Trophoblast cell (in vitro differentiated cells and primary cell): Measurements from ENCODE around the gene AGT. TPM values are rescaled to one million over a fixed set of nuclear protein-coding genes. Genes with fewer than 3 reads are reported as not detected.
A peak's percentile ranks its signal among the peaks of the same experiment; 100 is the strongest.

Experiments used
- DNase-seq, 2 donors: peaks; one replicate each; pipeline ENCODE4 v3.0.0-alpha.2; 2016
- H2AFZ ChIP-seq: 2 replicates; pipeline ENCODE4 v1.6.1; 2013; ENCODE audit warnings: low read length, moderate library complexity, mild to moderate bottlenecking; ENCODE audit not compliant: insufficient read depth, poor library complexity
- H2AK5ac ChIP-seq: 2 replicates; pipeline ENCODE4 v1.6.1; 2013; ENCODE audit warnings: mild to moderate bottlenecking, low read length
- H2BK120ac ChIP-seq: 2 replicates; pipeline ENCODE4 v1.6.1; 2013; ENCODE audit warnings: low read length, mild to moderate bottlenecking, moderate library complexity; ENCODE audit not compliant: insufficient read depth, poor library complexity
- H2BK12ac ChIP-seq: 2 replicates; pipeline ENCODE4 v1.6.1; 2013; ENCODE audit warnings: mild to moderate bottlenecking, low read length, moderate library complexity
- H2BK5ac ChIP-seq: 2 replicates; pipeline ENCODE4 v1.6.1; 2013; ENCODE audit warnings: low read length, low read depth, moderate library complexity, mild to moderate bottlenecking; ENCODE audit not compliant: poor library complexity
- H3K14ac ChIP-seq: 2 replicates; pipeline ENCODE4 v1.6.1; 2013; ENCODE audit warnings: mild to moderate bottlenecking, low read length
- H3K18ac ChIP-seq: 2 replicates; pipeline ENCODE4 v1.6.1; 2013; ENCODE audit warnings: mild to moderate bottlenecking, low read length
- H3K23ac ChIP-seq: 2 replicates; pipeline ENCODE4 v1.6.1; 2013; ENCODE audit warnings: low read length
- H3K27ac ChIP-seq: 2 replicates; pipeline ENCODE4 v1.5.1; 2013; ENCODE audit warnings: low read depth, mild to moderate bottlenecking, inconsistent platforms, low read length, moderate library complexity
- H3K27me3 ChIP-seq: 2 replicates; pipeline ENCODE4 v1.6.1; 2013; ENCODE audit warnings: inconsistent platforms, mild to moderate bottlenecking, low read length, moderate library complexity; ENCODE audit not compliant: insufficient read depth
- H3K36me3 ChIP-seq, 2 experiments: 1 replicate in 1 of 2; 2 replicates in 1 of 2; pipeline ENCODE4 v1.6.1; 2013; ENCODE audit warnings: low read length in 2 of 2, mild to moderate bottlenecking in 2 of 2, moderate library complexity in 1 of 2; ENCODE audit not compliant: insufficient read depth in 2 of 2, control insufficient read depth in 1 of 2
- H3K4ac ChIP-seq: 2 replicates; pipeline ENCODE4 v1.6.1; 2013; ENCODE audit warnings: low read depth, mild to moderate bottlenecking, low read length, moderate library complexity
- H3K4me1 ChIP-seq, 2 experiments: 1 replicate in 1 of 2; 2 replicates in 1 of 2; pipeline ENCODE4 v1.6.1; 2013; ENCODE audit warnings: low read length in 2 of 2, mild to moderate bottlenecking in 2 of 2, moderate library complexity in 1 of 2; ENCODE audit not compliant: insufficient read depth in 2 of 2, control insufficient read depth in 1 of 2
- H3K4me2 ChIP-seq: 2 replicates; pipeline ENCODE4 v1.6.1; 2013; ENCODE audit warnings: inconsistent platforms, mild to moderate bottlenecking, low read length, moderate library complexity
- H3K4me3 ChIP-seq: 2 replicates; pipeline ENCODE4 v1.5.1; 2013; ENCODE audit warnings: mild to moderate bottlenecking, low read depth, low read length, inconsistent platforms
- H3K79me1 ChIP-seq: one replicate; pipeline ENCODE4 v1.6.1; 2013; ENCODE audit warnings: low read length
- H3K79me2 ChIP-seq: 2 replicates; pipeline ENCODE4 v1.6.1; 2013; ENCODE audit warnings: low read length, mild to moderate bottlenecking; ENCODE audit not compliant: control insufficient read depth, insufficient read depth, poor library complexity
- H3K9ac ChIP-seq: 2 replicates; pipeline ENCODE4 v1.6.1; 2013; ENCODE audit warnings: mild to moderate bottlenecking, low read length
- H3K9me3 ChIP-seq: 2 replicates; pipeline ENCODE4 v1.6.1; 2013; ENCODE audit warnings: low read depth, mild to moderate bottlenecking, control low read depth, inconsistent platforms, low read length; ENCODE audit not compliant: insufficient read depth
- H4K12ac ChIP-seq: 2 replicates; pipeline ENCODE4 v1.6.1; 2013; ENCODE audit warnings: low read depth, mild to moderate bottlenecking, low read length, moderate library complexity
- H4K8ac ChIP-seq: 2 replicates; pipeline ENCODE4 v1.6.1; 2013; ENCODE audit warnings: low read depth, mild to moderate bottlenecking, low read length, moderate library complexity
- H4K91ac ChIP-seq: one replicate; pipeline ENCODE4 v1.6.1; 2013; ENCODE audit warnings: low read depth, mild to moderate bottlenecking, low read length, moderate library complexity
- WGBS: extraction: QIAGEN DNeasy Blood & Tissue Kit; methylation state at CpG from one replicate; pipeline ENCODE4 v1.1.7; 2013; ENCODE audit warnings: missing lambda C conversion rate; ENCODE audit not compliant: insufficient read length, insufficient coverage; ENCODE audit errors: extremely low coverage; 5-methylcytosine and 5-hydroxymethylcytosine counted together
- polyA plus RNA-seq: library from polyadenylated mRNA; stranded (reverse); fragments of 200-250 nt; gene quantifications from 2 replicates; pipeline ENCODE4 v1.2.3, GENCODE V29; 2013

The AGT gene
- polyA plus RNA-seq, result 0.12 and 0.22 TPM in 2 replicates

GRCh38 chr1:230713915-230714764, at the start of gene AGT:
TSS of gene AGT (minus strand) at chr1:230714122. CDS start at chr1:230710823, 3,299 bp downstream.
- H2BK120ac ChIP-seq, result no peak within 1 kb of the TSS
- no peaks in the 10 kb centered on the region for H3K79me1 ChIP-seq
- H4K91ac ChIP-seq, result no peak within 1 kb of the TSS
- no peak within 1 kb of the TSS for H3K14ac ChIP-seq
- no peak within 1 kb of the TSS for H4K12ac ChIP-seq
- no peak within 1 kb of the TSS for H3K18ac ChIP-seq
- H2AFZ ChIP-seq, result no peak within 1 kb of the TSS
- no peaks in the 10 kb centered on the region for H3K79me2 ChIP-seq
- H2AK5ac ChIP-seq, result no peak within 1 kb of the TSS
- no peaks in the 10 kb centered on the region for H3K27me3 ChIP-seq
- no peak within 1 kb of the TSS for H4K8ac ChIP-seq
- no peak within 1 kb of the TSS for H2BK5ac ChIP-seq
- H3K27ac ChIP-seq, result no peak within 1 kb of the TSS
- H3K4ac ChIP-seq, result no peak within 1 kb of the TSS
- no CpG with 5 or more reads among the region's 24 CpGs for WGBS
- no peak within 1 kb of the TSS for H2BK12ac ChIP-seq
- H3K23ac ChIP-seq, result no peak within 1 kb of the TSS
- DNase-seq, result no peak
- H3K4me3 ChIP-seq, result no peak within 1 kb of the TSS
- H3K4me2 ChIP-seq, result no peak within 1 kb of the TSS
- H3K9me3 ChIP-seq, result no peaks in the 10 kb centered on the region
- no peak within 1 kb of the TSS for H3K9ac ChIP-seq
- H3K36me3 ChIP-seq, result no peaks in the 10 kb centered on the region
- H3K4me1 ChIP-seq, result no peaks in the 10 kb centered on the region

GRCh38 chr1:230761443-230762167, 47.7 kb upstream of the AGT start:
- Histone ChIP-seq H3K18ac (no peak overlapping the region), H3K9me3 (peaks cover 1% of the 10 kb centered on the region), H2BK120ac (no peak overlapping the region), H2BK5ac (no peak overlapping the region), H3K79me1 (no peaks in the 10 kb centered on the region), H3K14ac (no peak overlapping the region), H3K9ac (no peak overlapping the region), H4K91ac (no peak overlapping the region), H3K27me3 (no peaks in the 10 kb centered on the region), H3K36me3 (no peaks in the 10 kb centered on the region), H3K79me2 (no peaks in the 10 kb centered on the region), H2AK5ac (no peak overlapping the region), H3K23ac (no peak overlapping the region), H3K4me1 (peaks cover 2 to 14% of the 10 kb centered on the region in 2 experiments), H3K4ac (no peak overlapping the region), H4K12ac (no peak overlapping the region), H3K4me2 (no peak overlapping the region), H2BK12ac (no peak overlapping the region), H2AFZ (no peak overlapping the region), H4K8ac (no peak overlapping the region), H3K27ac (no peak overlapping the region), H3K4me3 (no peak overlapping the region)
- no peak for DNase-seq
- no CpG with 5 or more reads among the region's 8 CpGs for WGBS

GRCh38 chr1:230760360-230760827, 46.5 kb upstream of the AGT start:
- DNase-seq, result peak in 1 of 2 donors; percentile 25
- Histone ChIP-seq H3K23ac (no peak overlapping the region), H3K4me3 (no peak overlapping the region), H3K27ac (no peak overlapping the region), H2BK5ac (no peak overlapping the region), H3K9me3 (peaks cover 1% of the 10 kb centered on the region), H3K9ac (no peak overlapping the region), H3K79me1 (no peaks in the 10 kb centered on the region), H2AFZ (no peak overlapping the region), H2BK120ac (no peak overlapping the region), H3K4me2 (no peak overlapping the region), H3K79me2 (no peaks in the 10 kb centered on the region), H4K12ac (no peak overlapping the region), H3K27me3 (no peaks in the 10 kb centered on the region), H3K18ac (no peak overlapping the region), H3K36me3 (no peaks in the 10 kb centered on the region), H3K4me1 (peaks cover 2 to 14% of the 10 kb centered on the region in 2 experiments), H4K91ac (no peak overlapping the region), H2BK12ac (no peak overlapping the region), H3K4ac (no peak overlapping the region), H4K8ac (no peak overlapping the region), H2AK5ac (no peak overlapping the region), H3K14ac (no peak overlapping the region)
- WGBS, result no CpG with 5 or more reads among the region's 7 CpGs

GRCh38 chr1:230759369-230760065, 45.6 kb upstream of the AGT start:
- no peak overlapping the region for H4K91ac ChIP-seq
- no peaks in the 10 kb centered on the region for H3K27me3 ChIP-seq
- H3K79me2 ChIP-seq, result no peaks in the 10 kb centered on the region
- no peak overlapping the region for H2AFZ ChIP-seq
- no peak overlapping the region for H3K18ac ChIP-seq
- no peak overlapping the region for H3K4me3 ChIP-seq
- H2BK12ac ChIP-seq, result no peak overlapping the region
- no peak overlapping the region for H2BK5ac ChIP-seq
- WGBS, result no CpG with 5 or more reads among the region's 7 CpGs
- no peak overlapping the region for H3K23ac ChIP-seq
- peaks cover 2 to 14% of the 10 kb centered on the region in 2 experiments for H3K4me1 ChIP-seq
- H4K8ac ChIP-seq, result no peak overlapping the region
- no peak overlapping the region for H4K12ac ChIP-seq
- H3K36me3 ChIP-seq, result no peaks in the 10 kb centered on the region
- H3K14ac ChIP-seq, result no peak overlapping the region
- H3K79me1 ChIP-seq, result no peaks in the 10 kb centered on the region
- no peak overlapping the region for H3K4ac ChIP-seq
- H3K4me2 ChIP-seq, result no peak overlapping the region
- H3K9ac ChIP-seq, result no peak overlapping the region
- no peak for DNase-seq
- no peak overlapping the region for H2AK5ac ChIP-seq
- H3K9me3 ChIP-seq, result peaks cover 1% of the 10 kb centered on the region
- no peak overlapping the region for H3K27ac ChIP-seq
- no peak overlapping the region for H2BK120ac ChIP-seq
